PC-3 (cell line): Measurements from ENCODE around the gene CEP83. TPM values are rescaled to one million over a fixed set of nuclear protein-coding genes. Genes with fewer than 3 reads are reported as not detected.

Experiments used
- ATAC-seq: fragments of 200-7000 bp; cut with Tn5 transposase; 2 replicates; pipeline ENCODE4 v1.9.1; 2020; ENCODE audit warnings: mild to moderate bottlenecking, moderate library complexity
- BruUV-seq: library from RNA; stranded (reverse); fragments of 400-500 nt; replicated peaks from 2 replicates; lab custom pipeline; 2021; lab: Mats Ljungman, UMichigan
- CTCF ChIA-PET: fragments of 300-600 bp; sonication (Branson Sonifier 250); formaldehyde crosslinking; loops from one replicate; lab custom pipeline; 2022; ENCODE audit warnings: antibody characterized with exemption; lab: Charles Lee
- POLR2A ChIA-PET: fragments of 300-600 bp; sonication (Branson Sonifier 250); formaldehyde crosslinking; loops from one replicate; lab custom pipeline; 2022; ENCODE audit warnings: antibody characterized with exemption; ENCODE audit not compliant: unreplicated experiment; lab: Charles Lee
- DNase-seq: peaks from one replicate; pipeline ENCODE4 v3.0.0-alpha.2; 2015
- H2AFZ ChIP-seq: fragments of 300-600 bp; sonication (generic); 2 replicates; pipeline ENCODE4 v1.6.0; 2016; ENCODE audit warnings: antibody characterized with exemption, low read length
- H3F3A ChIP-seq: fragments of 300-600 bp; sonication (generic); one replicate; pipeline ENCODE4 v1.6.0; 2017; ENCODE audit warnings: antibody characterized with exemption, low read length, control low read depth, mild to moderate bottlenecking; ENCODE audit not compliant: unreplicated experiment
- H3K27ac ChIP-seq: fragments of 300-600 bp; sonication (generic); 2 replicates; pipeline ENCODE4 v1.5.1; 2016; ENCODE audit warnings: mild to moderate bottlenecking, low read length
- H3K27me3 ChIP-seq: fragments of 300-600 bp; sonication (generic); 2 replicates; pipeline ENCODE4 v1.6.1; 2016; ENCODE audit warnings: low read length, mixed read lengths
- H3K36me3 ChIP-seq: fragments of 300-600 bp; sonication (generic); 2 replicates; pipeline ENCODE4 v1.6.1; 2016; ENCODE audit warnings: low read depth, mixed run types, low read length, mixed read lengths
- H3K4me1 ChIP-seq: fragments of 300-600 bp; sonication (generic); 2 replicates; pipeline ENCODE4 v1.5.1; 2016; ENCODE audit warnings: low read length; ENCODE audit not compliant: insufficient read depth
- H3K4me2 ChIP-seq: fragments of 300-600 bp; sonication (generic); 2 replicates; pipeline ENCODE4 v1.6.0; 2016; ENCODE audit warnings: low read length
- H3K4me3 ChIP-seq: fragments of 300-600 bp; sonication (generic); 2 replicates; pipeline ENCODE4 v1.5.1; 2016; ENCODE audit warnings: mild to moderate bottlenecking, low read length, mixed read lengths
- H3K79me2 ChIP-seq: fragments of 300-600 bp; sonication (generic); 2 replicates; pipeline ENCODE4 v1.6.1; 2017; ENCODE audit warnings: low read length, mixed read lengths
- H3K9ac ChIP-seq: fragments of 300-600 bp; sonication (generic); 2 replicates; pipeline ENCODE4 v1.6.0; 2016; ENCODE audit warnings: mild to moderate bottlenecking, low read length
- H3K9me2 ChIP-seq: fragments of 300-600 bp; sonication (generic); replicated peaks from 2 replicates; pipeline ENCODE4 v1.6.1; 2016; ENCODE audit warnings: mixed run types, low read length, mixed read lengths
- H3K9me3 ChIP-seq: fragments of 300-600 bp; sonication (generic); 2 replicates; pipeline ENCODE4 v1.6.1; 2016; ENCODE audit warnings: low read length, mixed read lengths
- H4K20me1 ChIP-seq: fragments of 300-600 bp; sonication (generic); 2 replicates; pipeline ENCODE4 v1.6.1; 2016; ENCODE audit warnings: low read length, mixed read lengths
- CTCF ChIP-seq: fragments of 300-600 bp; sonication (generic); conservative IDR thresholded peaks from 2 replicates; pipeline ENCODE4 v1.5.1; 2017; ENCODE audit warnings: antibody characterized with exemption, low read depth, mild to moderate bottlenecking, low read length
- EZH2 ChIP-seq: fragments of 300-600 bp; sonication (generic); IDR thresholded peaks from one replicate; pipeline ENCODE4 v1.6.1; 2017; ENCODE audit warnings: antibody characterized with exemption, mild to moderate bottlenecking, low read length; ENCODE audit not compliant: unreplicated experiment
- EZH2phosphoT487 ChIP-seq: fragments of 300-600 bp; sonication (generic); IDR thresholded peaks from 2 replicates; pipeline ENCODE4 v1.6.1; 2018; ENCODE audit warnings: mild to moderate bottlenecking, antibody characterized with exemption, low read length, borderline replicate concordance
- intact Hi-C: fragments of 100-400 bp; cut with micrococcal nuclease; formaldehyde crosslinking; loops from 2 replicates; pipeline ENCODE4 v1.9.0; 2023
- total RNA-seq: library from RNA; depleted of rRNA; stranded (reverse); fragments of >200 nt; gene quantifications from 2 replicates; pipeline ENCODE4 v1.2.3, GENCODE V29; 2014

CEP83 gene
- total RNA-seq, 1 experiment from 2014 or later = 11.8 TPM

GRCh38 chr12:94269316-94269999, 190.2 kb downstream of the CEP83 start:
- no peaks in the 10 kb centered on the region for H3F3A ChIP-seq
- no peak overlapping the region for H2AFZ ChIP-seq
- no peaks in the 10 kb centered on the region for H4K20me1 ChIP-seq
- POLR2A ChIA-PET = no interaction called here
- no peak overlapping the region for H3K4me2 ChIP-seq
- no peak overlapping the region for H3K4me3 ChIP-seq
- no peak overlapping the region for H3K9ac ChIP-seq
- TF ChIP-seq CTCF = no peak
- TF ChIP-seq EZH2 = no peak
- no peak for TF ChIP-seq EZH2phosphoT487
- intact Hi-C loops = no loop called here
- DNase-seq (no peak), ATAC-seq (no peak)
- CTCF ChIA-PET = no interaction called here
- no peaks in the 10 kb centered on the region for H3K9me2 ChIP-seq
- H3K36me3 ChIP-seq = no peaks in the 10 kb centered on the region
- no peak overlapping the region for H3K27ac ChIP-seq
- no TSS peak for BruUV-seq
- H3K79me2 ChIP-seq = no peaks in the 10 kb centered on the region
- H3K4me1 ChIP-seq = no peaks in the 10 kb centered on the region
- no peaks in the 10 kb centered on the region for H3K9me3 ChIP-seq
- no peaks in the 10 kb centered on the region for H3K27me3 ChIP-seq

GRCh38 chr12:94267921-94268471, 191.7 kb downstream of the CEP83 start:
- no peaks in the 10 kb centered on the region for H3K9me2 ChIP-seq
- POLR2A ChIA-PET = no interaction called here
- no peak for ATAC-seq
- H3K36me3 ChIP-seq = no peaks in the 10 kb centered on the region
- no peak overlapping the region for H3K4me2 ChIP-seq
- CTCF ChIA-PET = no interaction called here
- no peak overlapping the region for H2AFZ ChIP-seq
- H3K79me2 ChIP-seq = no peaks in the 10 kb centered on the region
- H3K27ac ChIP-seq = no peak overlapping the region
- no TSS peak for BruUV-seq
- TF ChIP-seq EZH2phosphoT487 (no peak), CTCF (no peak), EZH2 (no peak)
- no peak overlapping the region for H3K4me3 ChIP-seq
- no peaks in the 10 kb centered on the region for H3K27me3 ChIP-seq
- no peaks in the 10 kb centered on the region for H3K9me3 ChIP-seq
- no peaks in the 10 kb centered on the region for H3K4me1 ChIP-seq
- intact Hi-C loops = no loop called here
- DNase-seq = no peak
- H3F3A ChIP-seq = no peaks in the 10 kb centered on the region
- H3K9ac ChIP-seq = no peak overlapping the region
- H4K20me1 ChIP-seq = no peaks in the 10 kb centered on the region

GRCh38 chr12:94267537-94267872, 192.2 kb downstream of the CEP83 start:
- ChIA-PET POLR2A (no interaction called here), CTCF (no interaction called here)
- DNase-seq (no peak), ATAC-seq (no peak)
- no peaks in the 10 kb centered on the region for H3K27me3 ChIP-seq
- no peaks in the 10 kb centered on the region for H3F3A ChIP-seq
- no peaks in the 10 kb centered on the region for H3K9me3 ChIP-seq
- H3K4me3 ChIP-seq = no peak overlapping the region
- H3K4me2 ChIP-seq = no peak overlapping the region
- H3K9ac ChIP-seq = no peak overlapping the region
- H3K36me3 ChIP-seq = no peaks in the 10 kb centered on the region
- no peaks in the 10 kb centered on the region for H4K20me1 ChIP-seq
- no peak overlapping the region for H2AFZ ChIP-seq
- intact Hi-C loops = no loop called here
- H3K27ac ChIP-seq = no peak overlapping the region
- no peaks in the 10 kb centered on the region for H3K79me2 ChIP-seq
- no peaks in the 10 kb centered on the region for H3K4me1 ChIP-seq
- no peak for TF ChIP-seq EZH2
- TF ChIP-seq EZH2phosphoT487 = no peak
- BruUV-seq = no TSS peak
- no peaks in the 10 kb centered on the region for H3K9me2 ChIP-seq
